HG03097 (cell line): ENCODE results near the gene MYADML2.

Source experiments
- ATAC-seq: cut with Tn5 transposase; IDR thresholded peaks from one replicate; pipeline ENCODE4 v1.9.1; 2021; ENCODE audit not compliant: unreplicated experiment, low FRiP score

The MYADML2 gene

DNA sequence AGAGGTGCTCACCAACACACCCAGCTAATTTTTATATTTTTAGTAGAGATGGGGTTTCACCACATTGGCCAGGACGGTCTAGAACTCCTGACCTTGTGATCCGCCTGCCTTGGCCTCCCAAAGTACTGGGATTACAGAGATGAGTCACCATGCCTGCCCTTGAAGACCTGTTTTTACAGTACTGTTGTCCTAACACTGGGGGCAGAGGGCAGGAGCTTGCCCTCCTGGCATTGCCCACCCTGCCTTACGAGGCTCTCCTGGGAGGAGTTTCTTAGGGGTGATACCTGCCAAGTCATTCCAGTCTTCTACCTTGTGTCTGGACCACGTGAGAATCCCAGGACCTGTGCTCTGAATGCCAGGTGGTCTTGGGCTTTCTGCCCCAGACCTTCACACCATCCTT lies 33.1 kb upstream of the MYADML2 start:
- ATAC-seq = no peak

DNA sequence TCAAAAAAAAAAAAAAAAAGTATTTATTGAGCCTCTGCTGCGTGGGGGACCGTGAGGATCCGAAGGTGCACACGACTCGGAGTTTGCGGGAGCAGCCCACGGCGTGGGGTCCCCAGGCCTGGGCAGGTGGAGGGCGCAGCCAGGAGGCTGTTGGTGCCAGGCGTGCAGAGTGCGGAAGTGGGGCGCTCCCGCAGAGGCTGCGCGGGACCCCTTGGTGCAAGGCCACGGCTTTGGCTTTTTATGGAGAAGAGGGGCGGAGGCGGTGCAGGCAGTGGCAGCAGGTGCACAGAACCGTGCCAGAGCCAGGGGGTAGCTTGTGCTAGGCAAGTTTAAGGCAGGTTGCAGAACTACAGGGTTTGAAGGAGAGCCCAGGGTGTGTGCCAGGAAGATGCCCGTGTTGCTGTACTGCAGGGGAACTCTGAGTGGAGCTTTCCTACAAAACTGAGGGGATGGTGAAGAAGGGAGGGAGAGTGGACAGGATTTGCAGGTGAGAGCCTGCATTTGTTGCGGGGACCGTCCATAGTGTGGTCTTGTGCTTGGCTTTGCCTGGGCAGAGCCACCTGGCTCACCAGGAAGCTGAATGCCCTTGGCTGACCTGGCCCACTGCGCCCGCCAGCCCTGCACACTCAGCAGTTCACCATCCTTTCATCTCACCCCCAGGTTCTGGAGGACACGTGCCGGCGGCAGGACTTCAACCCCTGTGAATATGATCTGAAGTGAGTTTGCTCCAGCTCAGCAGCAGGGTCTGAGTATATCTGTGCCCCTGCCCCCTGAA lies 31.7 kb upstream of the MYADML2 start:
- no peak for ATAC-seq

DNA sequence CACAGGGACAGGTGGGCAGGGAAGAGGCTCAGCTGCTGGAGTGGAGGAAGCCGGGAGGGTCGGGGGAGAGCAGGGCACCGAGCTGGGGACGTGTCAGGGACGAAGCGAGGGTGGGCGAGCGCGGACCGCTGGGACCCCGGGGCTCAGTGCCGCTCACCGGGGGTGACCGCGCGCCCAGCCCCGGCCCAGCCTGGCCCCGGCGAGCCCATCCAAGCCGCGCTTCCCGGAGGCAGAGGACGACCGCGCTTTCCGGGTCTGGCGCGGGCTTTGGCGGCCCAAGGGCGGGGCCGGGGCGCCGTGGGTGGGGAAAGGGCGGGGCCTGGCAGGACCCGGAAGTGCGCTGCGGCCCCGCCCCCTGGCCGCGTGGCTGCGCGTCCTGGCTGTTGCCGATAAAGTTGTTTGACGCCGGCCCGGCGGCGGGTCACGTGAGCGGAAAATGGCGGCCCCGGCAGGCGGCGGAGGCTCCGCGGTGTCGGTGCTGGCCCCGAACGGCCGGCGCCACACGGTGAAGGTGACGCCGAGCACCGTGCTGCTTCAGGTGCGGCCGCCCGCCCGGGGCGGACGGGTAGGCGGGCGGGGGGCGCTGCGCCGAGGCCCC lies 30.3 kb upstream of the MYADML2 start, which contains the start of gene ASPSCR1:
Gene ASPSCR1 (plus strand): TSS at position 419 of the 598 bp plus-strand sequence. CDS start 18 bp downstream, at position 437.
- peak; percentile 79 for ATAC-seq

DNA sequence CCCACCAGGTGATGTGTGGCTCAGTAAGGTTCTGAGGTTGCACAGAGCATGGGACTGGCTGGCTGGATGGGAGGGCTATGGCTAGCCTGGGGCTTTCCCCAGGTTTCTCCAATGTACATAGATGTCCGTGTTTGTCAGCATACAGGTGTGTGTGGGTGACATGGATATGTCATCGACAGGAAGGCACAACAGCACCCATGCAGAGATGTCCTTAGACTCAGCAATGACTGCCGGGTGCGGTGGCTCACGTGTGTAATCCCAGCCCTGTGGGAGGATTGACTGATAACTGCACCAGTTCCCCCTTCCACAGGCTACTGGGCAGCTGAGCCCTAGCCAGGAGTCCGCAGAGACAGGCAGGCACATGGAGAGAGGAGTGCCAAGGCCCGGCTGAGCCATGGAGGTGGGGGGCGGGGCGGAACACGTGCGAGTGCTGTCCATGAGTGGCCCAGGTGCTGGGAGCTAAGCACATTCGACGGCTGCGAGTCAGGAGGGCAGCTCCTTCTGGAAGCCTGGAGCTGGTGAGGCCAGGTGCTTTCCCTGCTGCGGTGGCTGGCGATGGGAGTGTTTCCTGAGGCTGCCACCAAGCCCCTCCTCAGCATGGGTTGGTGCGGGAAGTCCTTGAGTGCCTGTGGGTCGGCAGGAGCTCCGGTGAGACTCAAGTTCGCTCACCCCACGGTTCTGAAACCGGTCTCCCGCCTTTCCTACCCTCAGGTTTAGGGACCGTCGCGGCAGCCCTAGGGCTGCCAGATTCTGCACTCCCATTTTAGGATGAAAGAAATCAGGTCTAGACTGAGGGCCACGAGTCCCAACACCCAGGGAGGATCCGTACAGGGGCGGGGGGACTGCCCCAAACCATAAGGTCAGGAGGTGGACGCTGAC lies 29.5 kb upstream of the MYADML2 start:
- peak; percentile 4 for ATAC-seq

DNA sequence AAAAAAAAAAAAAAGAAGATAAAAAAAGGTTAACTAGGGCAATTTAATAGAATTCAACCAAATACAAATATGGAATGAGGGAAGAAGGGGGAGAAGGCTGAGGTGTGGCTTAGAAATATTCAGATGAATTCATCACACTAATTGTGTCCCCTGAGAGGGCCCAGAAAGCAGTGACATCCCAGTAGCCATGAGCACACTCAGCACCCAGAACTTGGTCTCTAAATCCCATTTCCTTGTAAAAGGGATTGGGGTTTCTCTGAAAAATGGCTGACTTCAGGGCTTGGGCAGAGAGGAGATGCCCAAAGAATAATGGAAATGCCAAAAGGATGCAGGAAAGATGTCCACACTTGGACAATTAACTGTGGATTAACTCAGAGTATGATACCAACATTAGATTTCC lies 26.4 kb upstream of the MYADML2 start:
- no peak for ATAC-seq

DNA sequence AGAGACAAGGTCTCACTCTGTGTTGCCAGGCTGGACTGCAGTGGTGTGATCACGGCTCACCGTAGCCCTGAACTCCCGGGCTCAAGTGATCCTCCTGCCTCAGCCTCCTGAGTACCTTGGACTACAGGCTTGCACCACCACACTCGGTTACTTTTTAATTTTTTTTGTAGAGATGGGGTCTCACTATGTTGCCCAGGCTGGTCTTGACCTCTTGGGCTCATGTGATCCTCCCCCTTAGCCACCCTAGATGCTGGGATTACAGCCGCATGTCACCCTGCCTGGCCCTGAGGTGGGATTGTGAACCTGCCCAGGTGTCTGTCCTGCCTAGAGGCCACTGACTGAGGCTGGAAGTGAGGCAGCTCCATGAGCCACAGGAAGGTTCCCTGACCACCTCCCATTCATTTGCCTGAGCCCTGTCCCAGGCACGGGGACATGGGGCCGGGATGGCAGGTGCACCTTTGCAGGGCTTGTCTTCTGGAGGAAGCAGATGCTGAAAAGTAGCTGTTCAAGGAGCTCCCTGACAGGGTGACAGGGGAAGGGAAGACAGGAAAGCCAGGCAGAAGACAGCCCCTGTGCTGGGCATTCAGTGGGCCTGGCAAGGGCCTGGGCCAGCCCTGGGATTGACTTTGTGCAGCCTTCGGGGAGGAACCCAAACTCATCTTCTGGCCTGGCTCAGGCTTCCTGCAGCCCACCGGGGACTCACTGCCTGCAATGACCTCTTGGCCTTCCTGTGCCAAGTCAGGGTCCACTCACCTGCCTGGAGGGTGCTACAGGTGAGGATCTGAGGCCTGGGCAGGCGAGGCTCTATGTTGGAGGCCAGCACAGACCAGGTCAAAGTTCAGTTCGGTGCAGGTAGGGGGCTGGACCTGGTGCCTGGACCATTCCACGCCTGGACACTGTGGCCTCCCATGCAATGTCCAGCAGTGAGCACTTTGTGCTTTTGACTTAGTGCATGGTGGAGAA lies 22.1 kb upstream of the MYADML2 start:
- no peak for ATAC-seq

DNA sequence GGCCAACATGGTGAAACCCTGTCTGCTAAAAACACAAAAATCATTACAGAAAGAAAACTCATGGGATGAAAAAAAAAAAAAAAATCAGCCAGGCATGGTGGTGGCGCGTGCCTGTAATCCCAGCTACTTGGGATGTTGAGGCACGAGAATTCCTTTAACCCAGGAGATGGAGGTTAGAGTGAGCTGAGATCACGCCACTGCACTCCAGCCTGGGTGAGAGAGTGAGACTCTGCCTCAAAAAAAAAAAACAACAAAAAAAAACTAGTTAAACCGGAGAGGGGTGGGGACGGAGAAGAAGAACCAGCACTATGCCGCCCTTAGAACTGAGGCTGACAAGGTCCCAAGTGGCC lies 21.3 kb upstream of the MYADML2 start:
- no peak for ATAC-seq

DNA sequence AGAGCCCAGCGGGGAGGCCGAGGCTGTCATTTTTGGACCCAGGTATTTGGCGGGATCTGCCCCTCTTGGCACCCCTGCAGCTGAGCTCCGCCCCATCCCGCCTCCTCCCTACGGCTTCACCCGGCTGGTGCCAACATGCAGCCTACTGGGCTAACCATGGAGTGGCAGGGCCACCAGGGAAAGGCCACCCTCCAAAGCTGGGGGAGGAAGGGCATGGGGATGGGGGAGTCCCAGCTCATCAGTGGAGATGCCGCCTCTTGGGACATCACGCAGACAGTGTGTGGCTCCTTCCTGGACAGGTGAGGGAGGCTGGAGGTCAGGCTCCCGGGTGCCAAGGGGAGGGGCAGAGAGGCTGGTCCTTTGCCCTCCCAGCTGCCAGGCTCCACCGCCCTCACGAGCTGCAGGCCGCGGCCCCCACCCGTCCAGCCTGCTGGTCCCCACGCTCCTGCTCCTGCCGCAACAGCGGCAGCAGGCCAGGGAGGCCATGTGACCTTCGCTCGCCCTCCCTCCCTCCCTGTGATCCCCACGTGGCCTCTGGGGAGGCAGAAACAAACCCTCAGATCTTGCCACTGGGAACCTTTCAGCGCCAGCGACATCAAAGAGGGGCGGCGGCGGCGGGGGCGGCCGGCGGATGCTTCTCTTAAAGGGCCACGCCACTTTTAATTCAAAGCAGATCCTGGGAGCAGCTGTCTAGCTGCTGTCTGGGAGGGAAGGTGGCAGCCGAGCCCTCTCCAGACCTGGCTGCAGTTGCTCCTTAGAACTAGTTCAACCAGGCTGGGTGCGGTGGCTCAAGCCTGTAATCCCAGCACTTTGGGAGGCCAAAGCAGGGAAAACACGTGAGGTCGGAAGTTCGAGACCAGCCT lies 20.7 kb upstream of the MYADML2 start:
- ATAC-seq = no peak

DNA sequence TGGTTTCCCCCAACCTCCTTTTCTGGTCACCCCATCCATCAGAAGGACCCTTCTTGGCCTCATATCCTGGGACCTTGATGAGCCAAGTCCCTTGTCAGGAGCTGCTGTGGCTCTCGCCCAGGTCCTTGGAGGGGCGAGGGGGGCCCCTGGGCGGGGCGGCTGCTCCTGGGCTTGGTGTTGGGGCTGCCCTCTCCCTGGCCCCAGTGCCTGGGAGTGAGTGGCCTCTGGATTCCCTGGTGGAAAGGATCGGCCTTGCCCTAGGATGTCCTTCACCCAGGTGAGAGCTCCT lies 20.2 kb upstream of the MYADML2 start:
- no peak for ATAC-seq

DNA sequence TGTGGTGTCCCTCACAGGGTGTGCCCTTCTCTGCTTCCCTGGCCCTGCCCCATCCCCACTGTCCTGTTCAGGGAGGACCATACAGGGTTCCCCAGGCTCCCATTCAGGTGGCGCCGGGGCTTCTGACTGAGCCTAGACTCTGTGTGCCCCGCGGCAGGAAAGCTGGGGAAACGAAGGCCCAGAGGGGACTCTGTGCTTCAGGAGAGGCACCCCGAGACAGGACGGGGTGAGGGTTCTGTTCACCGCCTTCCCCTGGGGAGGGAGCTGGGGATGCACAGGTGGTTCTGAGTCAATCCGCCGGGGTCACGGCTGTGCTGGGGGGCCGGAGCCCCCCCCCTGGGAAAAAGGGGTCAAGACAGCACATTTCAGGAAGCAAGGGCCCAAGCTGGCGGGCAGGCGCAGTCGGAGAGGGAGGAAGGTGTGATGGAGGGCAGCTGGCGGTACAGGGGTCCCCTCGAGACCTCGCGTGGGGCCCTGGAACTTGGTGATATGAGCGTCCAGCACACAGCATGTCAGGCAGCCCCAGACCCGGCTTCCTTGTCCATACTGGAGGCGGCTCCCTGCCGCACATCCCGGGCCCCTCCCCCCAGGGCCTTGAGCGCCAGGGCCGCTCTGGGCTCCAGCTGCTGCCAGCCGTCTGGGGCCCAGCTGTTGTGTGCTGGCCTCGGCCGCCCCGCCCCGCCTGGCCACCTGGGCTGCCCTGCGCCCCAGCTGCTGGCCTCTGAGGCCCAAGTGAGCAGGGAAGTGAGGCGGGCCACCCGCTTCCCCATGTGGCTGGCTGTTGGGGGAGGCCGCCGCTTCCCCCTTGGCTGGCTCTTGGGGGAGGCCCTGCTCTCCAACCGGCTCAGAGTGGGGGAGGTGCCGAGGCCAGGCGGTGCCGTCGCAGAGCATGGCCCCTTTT lies 19.6 kb upstream of the MYADML2 start:
- no peak for ATAC-seq

DNA sequence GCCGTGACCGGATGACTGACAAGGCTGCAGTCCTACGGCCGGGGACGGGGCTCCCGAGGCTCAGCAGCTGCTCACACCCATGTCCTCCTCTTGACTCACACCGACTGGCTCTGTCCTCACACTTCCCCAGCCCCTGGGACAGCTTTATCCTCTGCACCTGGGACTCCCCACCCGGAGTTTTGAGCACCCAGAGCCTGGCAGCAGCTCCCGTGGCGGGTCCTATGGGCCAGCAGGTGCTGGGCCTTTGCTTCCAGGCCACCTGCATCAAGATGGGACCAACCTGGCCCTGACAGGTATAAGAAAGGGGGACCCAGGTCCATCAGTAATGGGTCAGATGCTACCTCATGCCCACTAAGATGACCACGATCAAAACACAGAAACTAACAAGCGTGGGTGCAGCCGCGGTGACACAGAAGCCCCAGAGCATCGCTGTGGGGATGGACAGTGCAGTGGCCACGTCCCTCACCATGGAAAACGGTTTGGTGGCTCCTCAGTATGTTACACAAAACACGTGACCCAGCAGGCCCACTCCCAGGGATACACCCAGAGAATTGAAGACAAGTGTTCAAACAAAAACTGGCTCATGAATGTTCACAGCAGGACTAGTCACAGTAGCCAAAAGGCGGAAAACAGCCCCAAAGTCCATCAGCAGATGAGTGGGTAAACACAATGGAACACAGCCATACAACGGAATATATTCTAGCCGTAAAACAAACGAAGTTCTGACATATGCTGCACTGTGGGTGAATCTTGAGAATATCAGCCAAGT lies 17.2 kb upstream of the MYADML2 start:
- no peak for ATAC-seq

DNA sequence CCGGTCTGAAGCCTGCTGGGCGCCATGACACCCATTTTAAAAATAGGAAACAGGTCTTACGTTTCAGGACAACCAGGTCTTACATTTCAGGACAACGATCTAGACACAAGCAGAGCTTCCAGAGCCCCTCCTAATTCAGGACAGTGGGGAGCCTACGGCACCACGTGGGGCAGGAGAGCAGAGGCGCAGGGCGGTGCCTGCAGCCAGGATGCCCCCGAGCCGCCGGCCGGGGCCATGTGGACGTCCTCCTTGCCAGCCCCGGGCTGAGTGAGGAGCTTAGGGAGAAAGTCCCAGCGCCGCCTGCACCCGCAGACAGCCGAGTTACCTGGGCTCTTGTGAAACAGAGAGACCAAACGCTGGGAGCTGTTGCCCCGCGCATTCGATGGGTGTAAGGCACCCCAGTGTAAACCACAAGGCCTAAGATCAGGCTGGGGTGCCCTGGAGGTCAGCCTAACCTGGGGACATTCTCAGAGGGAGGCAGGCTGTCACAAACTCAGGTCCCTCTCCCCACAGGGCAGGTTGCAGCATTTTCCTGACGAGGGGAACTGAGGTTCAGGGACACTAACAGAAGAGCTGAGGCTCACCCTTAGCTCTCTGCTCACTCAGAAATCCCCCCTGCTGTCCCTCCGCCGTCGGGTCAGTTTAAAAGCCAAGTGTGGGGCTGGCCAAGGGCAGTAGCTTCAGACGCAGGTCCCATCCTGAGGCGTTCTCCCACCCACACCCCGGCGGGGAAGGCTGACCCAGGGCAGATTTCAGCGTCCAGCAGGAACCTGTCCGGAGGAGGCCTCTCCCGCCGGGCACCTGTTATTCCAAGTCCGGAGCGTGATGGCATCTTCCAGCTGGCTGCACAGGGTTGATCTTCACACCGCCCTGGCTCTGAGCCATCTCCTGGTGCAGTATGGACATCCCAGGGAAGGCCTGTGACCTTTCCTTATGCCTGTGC lies 15.7 kb upstream of the MYADML2 start:
- ATAC-seq = no peak

DNA sequence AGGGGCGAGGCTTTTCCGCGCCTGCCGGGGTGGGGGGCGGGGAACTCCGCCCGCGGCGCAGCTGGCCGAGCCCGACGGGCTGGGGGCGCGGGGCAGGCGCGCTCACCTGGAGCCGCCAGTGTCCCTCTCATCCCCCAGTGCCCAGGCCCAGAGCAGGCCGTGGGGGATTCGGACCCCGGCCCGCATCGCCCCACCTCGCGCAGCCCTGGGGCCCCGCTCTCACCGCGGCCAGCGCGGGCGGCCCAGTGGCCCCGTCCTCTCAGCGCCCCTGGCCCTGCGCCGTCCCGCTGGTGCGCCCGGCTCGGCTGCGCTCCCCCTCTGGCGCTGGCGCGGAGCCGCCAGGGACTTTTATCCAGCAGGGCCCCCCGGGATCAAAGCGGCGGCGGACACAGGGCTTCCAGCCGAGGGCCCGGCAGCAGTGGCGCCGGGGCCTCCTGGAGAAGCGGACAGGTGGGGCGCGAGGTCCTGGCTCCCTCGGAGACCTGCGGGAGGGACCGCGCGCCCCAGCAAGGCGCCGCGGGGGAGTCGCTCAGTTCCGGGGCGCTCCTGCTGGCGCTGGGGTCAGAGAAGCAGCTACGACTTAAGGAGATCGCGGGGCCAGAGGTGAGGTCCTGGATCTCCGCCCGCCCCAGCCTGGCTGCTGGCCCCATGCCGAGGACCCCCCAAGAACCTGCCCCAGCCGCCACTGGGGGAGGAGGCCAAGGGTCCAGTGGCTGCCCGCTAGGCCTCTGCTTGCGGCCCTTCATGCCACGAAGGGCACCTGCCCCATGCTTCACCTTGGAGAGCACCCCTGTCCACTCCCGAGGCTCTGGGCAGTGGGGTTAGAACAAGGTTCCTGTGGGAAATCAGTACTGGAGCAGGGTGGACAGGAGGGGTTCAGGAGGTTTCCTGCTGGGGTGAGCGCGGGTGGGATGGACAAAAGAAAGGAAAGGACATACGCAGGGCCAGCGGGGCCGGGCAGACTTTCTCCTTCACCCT lies 14.8 kb upstream of the MYADML2 start:
- no peak for ATAC-seq

DNA sequence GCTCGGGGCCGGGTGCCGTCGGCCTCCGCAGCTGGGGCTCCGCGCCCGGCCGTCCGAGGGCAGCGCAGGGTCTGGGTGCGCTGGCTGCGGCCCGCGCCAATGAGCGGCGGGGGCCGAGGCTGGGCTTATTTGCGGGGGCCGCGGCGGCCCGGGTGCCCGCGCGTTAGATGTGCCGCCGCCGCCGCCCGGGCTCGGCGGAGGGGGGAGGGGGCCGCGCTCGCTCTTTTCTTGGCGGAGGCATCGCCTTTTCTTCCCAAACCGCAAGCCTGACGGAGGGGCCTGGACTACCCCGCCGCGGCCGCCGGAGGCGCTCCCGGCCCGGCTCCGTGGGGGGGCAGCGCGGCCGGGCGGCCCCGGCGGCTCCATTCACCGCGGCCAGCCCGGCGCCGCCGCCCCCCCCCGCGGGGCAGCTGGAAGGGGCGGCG lies 14.1 kb upstream of the MYADML2 start, which contains the start of gene NOTUM:
Gene NOTUM (minus strand): TSS at position 101 of the 425 bp plus-strand sequence. CDS start 278 bp downstream, outside the sequence.
- no peak for ATAC-seq
